Measurements from ENCODE around the gene GBGT1.

The GBGT1 gene

GRCh38 chr9:133169102-133169501, 5.4 kb upstream of the GBGT1 start:
- H3K79me2 ChIP-seq (ENCODE audit: insufficient read depth, low read length): no peaks in the 10 kb centered on the region
- no peak overlapping the region for H3K4me2 ChIP-seq (ENCODE audit: low read depth, low read length, poor library complexity, severe bottlenecking)
- no peaks in the 10 kb centered on the region for H3K9me2 ChIP-seq (replicated peaks; ENCODE audit: insufficient read depth, low read length)
- no peaks in the 10 kb centered on the region for H3K27me3 ChIP-seq (ENCODE audit: low read length)
- H3K36me3 ChIP-seq (ENCODE audit: low read length): no peaks in the 10 kb centered on the region
- no peak overlapping the region for H3K27ac ChIP-seq (ENCODE audit: low read depth, low read length)
- no peak overlapping the region for H2AFZ ChIP-seq (ENCODE audit: low read depth, low read length, severe bottlenecking)
- no peaks in the 10 kb centered on the region for H3F3A ChIP-seq (ENCODE audit: insufficient read depth)
- H4K20me1 ChIP-seq (ENCODE audit: low read depth, low read length): no peaks in the 10 kb centered on the region
- H3K9ac ChIP-seq (ENCODE audit: low read length): no peak overlapping the region
- TF ChIP-seq CTCF (IDR thresholded peaks at IDR 0.05; ENCODE audit: insufficient read depth, low read length, poor library complexity, severe bottlenecking): no peak
- TF ChIP-seq EZH2phosphoT487 (conservative IDR thresholded peaks at IDR 0.05; ENCODE audit: low read length): no peak
- no peak overlapping the region for H3K4me3 ChIP-seq (ENCODE audit: insufficient read depth, low read length, poor library complexity, severe bottlenecking)
- no peaks in the 10 kb centered on the region for H3K9me3 ChIP-seq (ENCODE audit: insufficient read depth, low read length)

DNA sequence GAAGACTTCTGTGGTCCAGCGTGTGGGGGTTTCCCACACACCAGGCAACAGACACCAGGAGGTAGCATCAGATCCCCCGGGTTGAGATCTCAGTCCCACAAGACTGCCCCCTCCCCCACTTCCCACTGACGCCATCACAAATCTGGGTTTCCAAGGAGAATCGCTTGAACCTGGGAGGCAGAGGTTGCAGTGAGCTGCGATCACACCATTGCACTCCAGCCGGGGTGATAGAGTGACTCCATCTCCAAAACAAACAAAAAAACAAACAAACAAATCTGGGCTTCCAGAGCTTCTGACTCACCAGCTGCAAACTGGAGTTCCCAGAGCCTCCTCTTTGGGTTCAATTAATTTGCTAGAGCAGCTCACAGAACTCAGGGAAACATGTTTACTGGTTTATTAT, 4.7 kb upstream of the GBGT1 start:
- H3K79me2 ChIP-seq (ENCODE audit: insufficient read depth, low read length): no peaks in the 10 kb centered on the region
- no peak overlapping the region for H2AFZ ChIP-seq (ENCODE audit: low read depth, low read length, severe bottlenecking)
- no peaks in the 10 kb centered on the region for H4K20me1 ChIP-seq (ENCODE audit: low read depth, low read length)
- H3K27me3 ChIP-seq (ENCODE audit: low read length): no peaks in the 10 kb centered on the region
- no peaks in the 10 kb centered on the region for H3K9me3 ChIP-seq (ENCODE audit: insufficient read depth, low read length)
- H3K27ac ChIP-seq (ENCODE audit: low read depth, low read length): no peak overlapping the region
- no peak overlapping the region for H3K4me3 ChIP-seq (ENCODE audit: insufficient read depth, low read length, poor library complexity, severe bottlenecking)
- no peaks in the 10 kb centered on the region for H3K9me2 ChIP-seq (replicated peaks; ENCODE audit: insufficient read depth, low read length)
- H3K4me2 ChIP-seq (ENCODE audit: low read depth, low read length, poor library complexity, severe bottlenecking): no peak overlapping the region
- H3F3A ChIP-seq (ENCODE audit: insufficient read depth): no peaks in the 10 kb centered on the region
- no peak for TF ChIP-seq EZH2phosphoT487 (conservative IDR thresholded peaks at IDR 0.05; ENCODE audit: low read length)
- TF ChIP-seq CTCF (IDR thresholded peaks at IDR 0.05; ENCODE audit: insufficient read depth, low read length, poor library complexity, severe bottlenecking): no peak
- no peaks in the 10 kb centered on the region for H3K36me3 ChIP-seq (ENCODE audit: low read length)
- H3K9ac ChIP-seq (ENCODE audit: low read length): no peak overlapping the region

DNA sequence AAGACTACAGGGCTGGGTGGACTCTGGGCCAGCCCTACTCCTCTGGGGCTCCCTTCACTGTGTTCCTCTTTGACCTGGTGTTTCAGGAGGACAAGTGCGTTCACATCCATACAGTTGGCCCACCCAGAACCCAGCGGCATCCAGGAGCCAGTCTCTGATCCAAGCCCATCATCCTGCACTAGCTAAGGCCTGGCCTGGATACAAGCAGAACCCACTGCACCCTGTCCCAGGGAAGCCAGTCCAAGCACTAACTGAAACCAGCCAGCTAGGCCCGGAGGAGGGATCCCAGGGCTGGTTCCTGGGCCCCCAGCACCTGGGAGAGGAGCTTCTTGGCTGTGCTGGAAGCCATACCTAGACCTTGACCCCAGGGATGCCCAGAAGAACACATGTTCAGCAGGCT, 4.1 kb upstream of the GBGT1 start:
- Histone ChIP-seq H3F3A (ENCODE audit: insufficient read depth) (no peaks in the 10 kb centered on the region), H3K4me3 (ENCODE audit: insufficient read depth, low read length, poor library complexity, severe bottlenecking) (no peak overlapping the region), H3K27me3 (ENCODE audit: low read length) (no peaks in the 10 kb centered on the region), H4K20me1 (ENCODE audit: low read depth, low read length) (no peaks in the 10 kb centered on the region), H3K79me2 (ENCODE audit: insufficient read depth, low read length) (no peaks in the 10 kb centered on the region), H3K4me2 (ENCODE audit: low read depth, low read length, poor library complexity, severe bottlenecking) (no peak overlapping the region), H3K9me3 (ENCODE audit: insufficient read depth, low read length) (no peaks in the 10 kb centered on the region), H3K27ac (ENCODE audit: low read depth, low read length) (no peak overlapping the region), H3K9me2 (replicated peaks; ENCODE audit: insufficient read depth, low read length) (no peaks in the 10 kb centered on the region), H3K9ac (ENCODE audit: low read length) (no peak overlapping the region), H2AFZ (ENCODE audit: low read depth, low read length, severe bottlenecking) (no peak overlapping the region), H3K36me3 (ENCODE audit: low read length) (no peaks in the 10 kb centered on the region)
- TF ChIP-seq EZH2phosphoT487 (conservative IDR thresholded peaks at IDR 0.05; ENCODE audit: low read length) (no peak), CTCF (IDR thresholded peaks at IDR 0.05; ENCODE audit: insufficient read depth, low read length, poor library complexity, severe bottlenecking) (no peak)

All from SU-DHL-6 (cell line).